ENCODE data around the gene RDH16. TPM values are rescaled to one million over a fixed set of nuclear protein-coding genes. Genes with fewer than 3 reads are reported as not detected.
"Not testable (repeated sequence)": the region's sequence is repeated elsewhere in the genome, so short reads cannot be mapped to it uniquely, and the experiment has no call there.

The RDH16 gene
- polyA plus RNA-seq, 3 donors, result 0.12 to 0.21 TPM; not detected in 1

DNA sequence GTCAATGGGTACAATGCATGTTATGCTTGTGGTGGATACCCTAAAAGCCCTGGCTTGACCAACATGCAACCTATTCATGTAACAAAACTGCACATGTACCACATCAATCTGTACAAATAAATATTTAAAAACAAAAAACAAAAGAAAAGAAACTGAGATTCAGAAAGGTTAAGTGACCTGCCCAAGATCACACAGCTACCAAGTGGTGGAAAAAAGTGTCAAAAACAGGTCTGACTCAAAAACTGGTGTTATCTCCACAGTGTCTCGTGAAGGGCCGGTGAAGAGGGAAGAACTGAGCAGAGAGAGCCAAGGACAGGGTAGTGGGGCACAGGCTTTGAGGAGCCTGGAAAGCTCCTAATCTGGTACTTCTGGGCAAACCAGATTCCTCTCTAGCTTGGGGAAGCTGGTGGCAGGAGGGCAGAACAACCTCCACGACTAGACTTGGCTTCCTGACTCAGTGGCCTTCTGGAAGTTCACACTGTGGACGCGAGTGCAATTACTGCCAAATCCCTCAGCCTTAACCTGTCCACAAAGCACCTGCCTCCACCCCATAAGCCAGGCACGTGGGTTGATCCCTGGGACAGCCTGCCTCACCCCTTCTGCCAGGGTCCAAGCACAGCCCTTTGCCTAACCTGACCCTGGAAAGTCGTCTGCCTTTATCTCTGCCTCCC is 33.4 kb upstream of the RDH16 start:
- no peak overlapping the region for H3K27ac ChIP-seq (ENCODE audit: low read depth, low read length)
- WGBS, 3 donors, result 33 to 49% (median 33%) methylated on average over 7 of the region's 7 CpGs

DNA sequence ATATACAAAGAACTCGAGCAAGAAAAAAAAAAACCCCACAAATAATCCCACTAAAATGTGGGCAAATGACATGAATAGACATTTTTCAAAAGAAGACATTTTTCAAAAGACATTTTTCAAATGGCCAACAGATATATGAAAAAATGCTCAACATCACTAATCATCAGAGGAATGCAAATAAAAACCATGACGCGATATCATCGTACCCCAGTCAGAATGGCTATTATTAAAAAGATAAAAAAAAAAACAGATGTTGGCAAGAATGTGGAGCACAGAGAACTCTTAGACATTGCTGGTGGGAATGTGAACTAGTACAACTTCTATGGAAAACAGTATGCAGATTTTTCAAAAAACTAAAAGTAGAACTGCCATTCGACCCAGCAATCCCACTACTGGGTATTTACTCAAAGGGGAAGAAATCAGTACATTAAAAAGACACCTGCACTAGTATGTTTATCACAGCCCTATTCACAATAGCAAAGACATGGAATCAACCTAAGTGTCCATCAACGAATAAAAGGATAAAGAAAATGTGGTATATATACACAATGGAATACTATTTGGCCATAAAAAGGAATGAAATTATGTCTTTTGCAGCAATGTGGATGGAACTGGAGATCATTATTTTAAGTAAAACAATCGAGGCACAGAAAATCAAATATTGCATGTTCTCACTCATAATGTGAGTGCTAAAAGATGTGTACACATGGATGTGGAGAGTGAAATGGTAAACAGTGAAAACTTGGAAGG is 32.6 kb upstream of the RDH16 start:
- no peak overlapping the region for H3K27ac ChIP-seq (ENCODE audit: low read depth, low read length)
- 71 to 79% (median 74%) methylated on average over 7 of the region's 7 CpGs for WGBS, 3 donors

DNA sequence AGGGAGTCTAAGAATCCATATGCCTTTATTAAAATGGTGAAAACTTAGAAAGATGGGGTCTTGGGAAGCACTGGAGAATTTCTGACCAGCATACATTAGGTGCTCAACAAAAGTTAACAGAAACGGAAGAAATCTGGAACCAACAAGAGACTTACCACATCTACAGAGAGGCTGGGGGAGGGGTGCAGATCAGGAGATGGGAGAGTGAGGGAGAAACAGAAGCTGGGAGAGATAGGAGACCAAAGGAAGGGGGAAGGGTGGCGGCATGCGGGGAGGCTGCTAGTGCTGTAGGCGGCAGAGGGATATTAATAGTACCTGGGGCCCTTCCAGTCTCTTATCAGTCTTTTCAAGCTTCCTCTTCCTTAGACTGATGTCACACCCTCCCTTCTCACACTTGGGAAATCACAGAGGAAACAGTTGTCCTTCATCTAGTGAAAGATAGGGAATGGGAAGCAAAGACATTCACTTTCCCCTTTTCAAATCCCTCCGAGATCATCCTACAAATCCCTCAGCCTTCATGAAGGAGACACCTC is 30.9 kb upstream of the RDH16 start:
- WGBS, 3 donors, result 22 to 56% (median 25%) methylated on average over 5 of the region's 5 CpGs

DNA sequence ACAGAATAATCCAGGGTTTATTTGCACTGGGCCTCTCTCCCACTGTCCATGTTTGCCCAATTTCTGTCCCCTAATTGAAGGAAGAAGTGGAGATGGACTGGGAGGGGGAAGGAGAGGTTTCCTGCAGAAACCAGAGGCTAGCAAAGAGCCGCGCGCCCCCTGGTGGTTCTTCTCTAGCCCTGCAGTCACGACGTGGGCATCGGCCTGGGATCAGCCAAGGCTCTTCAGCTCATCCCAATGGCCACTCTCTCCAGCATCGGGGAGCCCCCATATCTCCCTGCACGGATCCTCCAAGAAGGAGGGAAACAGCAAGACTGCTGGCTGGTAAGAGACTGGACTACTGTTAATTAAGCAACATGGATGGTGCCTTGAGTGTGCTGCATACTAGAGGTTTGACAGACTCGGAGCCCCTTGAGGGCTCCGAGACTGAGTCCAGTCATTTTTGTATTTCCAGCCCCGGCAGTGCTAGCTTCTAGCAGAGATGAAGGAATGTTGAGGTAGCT is 30.2 kb upstream of the RDH16 start:
- 23 to 27% (median 26%) methylated on average over 11 of the region's 11 CpGs for WGBS, 3 donors
- H3K27ac ChIP-seq (ENCODE audit: low read depth, low read length), result no peak overlapping the region

More for the DNA sequence above, 30.9 kb upstream of the RDH16 start:
- H3K27ac ChIP-seq (ENCODE audit: low read depth, low read length), result no peak overlapping the region

DNA sequence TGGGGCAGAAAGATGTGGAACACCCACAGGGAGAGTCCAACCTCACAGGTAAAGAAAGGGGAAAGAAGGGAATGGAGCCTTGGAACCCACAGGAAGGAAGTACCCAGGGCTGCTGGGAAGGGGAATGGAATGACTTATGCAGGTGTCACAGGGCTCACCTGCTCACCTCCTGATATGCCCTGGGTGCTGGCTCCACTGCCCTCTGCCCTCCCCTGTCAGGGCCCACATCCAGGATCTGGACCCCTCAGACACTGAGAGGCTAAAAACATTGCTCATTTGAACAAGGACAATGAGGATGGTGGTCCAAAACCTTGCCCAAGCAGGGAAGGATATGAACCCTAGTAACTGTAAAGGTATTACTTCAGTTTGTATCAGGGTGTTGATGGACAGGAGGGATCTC is 29.6 kb upstream of the RDH16 start:
- no peak overlapping the region for H3K27ac ChIP-seq (ENCODE audit: low read depth, low read length)

DNA sequence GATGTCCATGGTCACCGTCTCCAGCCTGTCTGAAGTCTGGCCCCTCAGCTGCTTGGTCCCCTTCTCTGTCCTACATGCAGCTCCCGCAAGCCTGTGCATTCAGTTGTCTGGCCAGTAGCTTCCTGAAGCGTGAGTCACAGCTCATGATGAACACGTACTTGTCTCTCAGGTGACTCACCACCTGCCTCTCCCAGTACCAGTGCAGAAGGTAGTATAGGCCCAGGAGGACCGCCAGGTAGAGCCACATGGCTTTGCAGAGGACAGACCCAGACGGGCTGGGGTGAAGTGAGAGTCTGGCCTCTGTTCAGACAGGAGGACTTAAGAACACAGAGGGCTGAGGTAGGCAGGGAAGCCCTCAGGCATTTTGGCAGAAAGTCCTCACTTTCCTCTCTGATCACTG is 28.3 kb upstream of the RDH16 start:
- WGBS, 3 donors, result 63 to 74% (median 72%) methylated on average over 4 to 5 of the region's 6 CpGs
- H3K27ac ChIP-seq (ENCODE audit: low read depth, low read length), result not testable (repeated sequence)

DNA sequence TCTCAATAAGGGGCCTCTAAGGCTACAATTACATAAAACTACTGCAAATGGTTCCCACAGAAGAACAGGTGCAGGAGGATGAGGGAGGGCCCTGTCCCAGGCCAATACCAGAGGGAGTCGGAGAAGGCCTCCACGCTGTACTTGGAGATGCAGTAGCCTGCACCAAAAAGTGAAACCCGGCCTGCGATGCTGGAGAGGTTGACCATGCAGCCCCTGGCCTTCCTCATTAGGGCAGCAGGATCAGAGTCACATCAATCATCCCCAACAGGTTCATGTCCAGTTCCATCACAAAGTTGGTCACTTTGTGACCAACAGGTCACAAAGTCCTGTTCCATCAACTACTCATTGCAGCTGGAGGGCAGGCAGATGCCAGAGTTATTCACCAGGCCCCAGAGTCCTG is 26.0 kb upstream of the RDH16 start:
- 70 to 82% (median 78%) methylated on average over 4 of the region's 4 CpGs for WGBS, 3 donors

DNA sequence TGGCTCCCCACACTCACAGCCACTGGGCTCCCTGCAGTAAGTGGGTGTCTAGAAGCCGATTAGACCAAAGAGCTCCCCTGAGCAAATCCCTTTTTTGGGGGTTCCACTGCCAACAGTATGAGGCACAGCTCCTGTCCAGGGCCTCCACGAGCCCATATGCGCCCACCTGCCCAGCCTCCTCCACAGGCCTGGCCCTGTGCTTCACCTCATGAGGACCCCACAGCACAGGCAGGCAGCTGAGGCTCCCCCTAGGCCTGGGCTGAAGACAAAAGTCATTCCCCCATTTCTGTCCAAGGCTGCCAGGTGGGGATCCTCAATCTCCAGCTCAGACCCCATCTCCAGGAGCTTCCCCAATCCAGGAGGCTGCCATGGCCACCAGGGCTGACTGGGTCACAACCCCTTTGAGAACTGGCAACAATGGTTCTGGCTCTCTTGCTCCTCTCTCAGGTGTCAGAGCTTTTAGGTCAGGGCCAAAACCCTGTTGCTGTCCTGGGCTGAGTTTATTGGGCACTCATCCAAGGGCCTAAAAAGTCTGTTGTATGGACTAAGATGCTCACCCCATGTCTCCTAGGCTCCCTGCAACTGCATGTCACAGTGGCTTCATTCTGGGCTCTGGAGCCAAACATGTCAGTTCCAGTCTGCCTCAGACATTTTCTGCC is 25.3 kb upstream of the RDH16 start:
- H3K27ac ChIP-seq (ENCODE audit: low read depth, low read length), result not testable (repeated sequence)
- WGBS, 3 donors, result 71 to 96% (median 94%) methylated on average over 2 to 3 of the region's 3 CpGs

More for the DNA sequence above, 26.0 kb upstream of the RDH16 start:
- no peak overlapping the region for H3K27ac ChIP-seq (ENCODE audit: low read depth, low read length)

DNA sequence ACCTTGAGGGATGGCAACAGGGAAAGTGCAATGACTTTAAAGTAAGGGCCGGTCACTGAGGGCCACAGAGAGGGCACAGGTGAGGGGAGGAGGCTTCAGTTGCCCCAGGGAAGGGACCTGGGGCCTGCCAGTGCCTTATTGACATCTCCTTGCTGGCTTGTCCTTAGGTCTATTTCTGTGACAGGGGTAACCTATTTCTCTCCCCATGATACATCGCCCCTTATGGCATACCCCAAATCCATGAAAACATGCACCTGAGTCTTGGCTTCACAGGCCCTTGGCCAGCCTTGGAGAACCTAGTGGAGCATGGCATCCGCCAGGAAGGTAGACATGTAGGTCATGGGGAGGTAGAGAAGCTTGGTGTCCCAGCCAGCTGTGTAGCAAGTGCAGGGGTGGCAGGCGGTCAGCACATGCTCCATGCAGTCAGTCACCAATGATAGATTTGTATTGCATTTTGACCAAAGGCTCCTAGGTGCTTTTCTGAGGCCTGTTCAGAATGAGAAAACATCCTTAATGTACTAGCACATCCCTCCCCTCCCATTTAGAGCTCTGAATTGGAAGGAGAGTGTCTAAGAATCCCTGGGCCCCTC is 23.6 kb upstream of the RDH16 start:
- no peak overlapping the region for H3K27ac ChIP-seq (ENCODE audit: low read depth, low read length)
- WGBS, 3 donors, result 96 to 99% (median 98%) methylated on average over 4 of the region's 4 CpGs

DNA sequence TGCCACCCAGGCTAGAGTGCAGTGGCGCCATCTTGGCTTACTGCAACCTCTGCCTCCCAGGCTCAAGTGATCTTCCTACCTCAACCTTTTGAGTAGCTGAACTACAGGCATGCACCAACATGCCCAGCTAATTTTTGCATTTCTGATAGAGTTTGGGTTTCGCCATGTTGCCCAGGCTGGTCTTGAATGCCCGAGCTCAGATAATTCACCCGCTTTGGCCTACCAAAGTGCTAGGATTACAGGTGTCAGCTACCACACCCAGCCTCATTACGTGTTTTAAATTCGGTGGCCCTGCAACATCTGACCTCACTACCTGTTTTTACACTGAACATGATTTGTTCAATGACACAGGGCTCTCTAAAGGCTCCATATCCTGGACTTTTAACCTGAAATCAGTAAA is 22.9 kb upstream of the RDH16 start:
- 95 to 97% (median 96%) methylated on average over 6 of the region's 6 CpGs for WGBS, 3 donors
- H3K27ac ChIP-seq (ENCODE audit: low read depth, low read length), result no peak overlapping the region

DNA sequence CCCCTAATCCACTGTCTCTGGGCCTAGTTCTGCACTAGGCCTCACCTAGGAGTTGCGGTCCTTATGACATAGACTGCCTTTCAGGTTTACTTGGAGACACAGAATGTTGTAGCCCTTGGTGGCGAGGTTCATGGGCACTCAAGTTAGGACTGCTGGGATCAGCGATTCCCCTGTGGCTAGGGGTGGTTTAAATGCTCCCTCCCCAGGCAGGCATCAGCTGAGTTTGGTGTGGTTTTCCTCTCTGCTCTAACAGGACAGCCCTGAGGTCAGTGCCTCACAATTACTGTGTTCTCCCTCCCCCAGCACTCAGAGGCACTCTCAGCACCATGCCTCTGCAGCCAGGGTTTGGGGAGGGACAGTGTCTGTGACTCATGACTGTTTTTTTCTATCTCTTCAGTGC is 22.2 kb upstream of the RDH16 start:
- H3K27ac ChIP-seq (ENCODE audit: low read depth, low read length), result no peak overlapping the region

DNA sequence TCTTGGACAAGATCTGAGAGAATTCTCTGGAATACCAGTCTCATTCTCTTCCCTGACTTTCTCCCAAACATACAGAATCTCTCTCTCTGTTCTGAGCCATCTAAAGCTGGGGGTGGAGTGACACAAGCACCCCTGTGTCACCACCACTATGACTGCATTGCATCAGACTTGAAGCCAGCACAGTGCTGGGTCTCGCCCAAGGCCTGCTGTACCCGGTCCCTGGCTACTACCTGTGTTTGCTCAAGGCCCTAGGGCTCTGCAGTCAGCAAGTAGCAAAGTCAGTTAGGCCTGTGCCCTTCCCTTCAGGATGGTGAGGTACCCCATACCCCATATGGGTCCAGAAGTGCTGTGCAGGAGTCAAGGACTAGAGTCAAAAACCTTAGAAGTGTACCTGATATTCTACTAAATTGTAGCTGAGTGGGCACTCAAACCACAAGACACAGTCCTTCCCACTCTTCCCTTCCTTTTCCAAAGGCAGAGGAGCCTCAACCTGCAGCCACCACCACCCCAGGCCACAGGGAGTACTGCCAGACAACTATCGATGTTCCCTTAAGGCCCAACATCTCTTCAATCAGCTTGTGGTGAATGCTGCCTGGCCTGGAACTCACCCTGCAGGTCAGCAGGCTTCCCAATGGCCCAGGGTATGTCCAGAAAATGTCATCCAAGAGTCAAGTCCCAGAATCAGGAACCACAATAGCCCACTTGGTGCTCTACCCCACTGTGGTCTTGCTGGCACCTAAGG is 21.2 kb upstream of the RDH16 start:
- WGBS, 3 donors, result 79 to 80% (median 80%) methylated on average over 3 of the region's 3 CpGs
- no peak overlapping the region for H3K27ac ChIP-seq (ENCODE audit: low read depth, low read length)

More for the DNA sequence above, 22.2 kb upstream of the RDH16 start:
- WGBS, 3 donors, result 93 to 100% (median 96%) methylated on average over 3 of the region's 3 CpGs

DNA sequence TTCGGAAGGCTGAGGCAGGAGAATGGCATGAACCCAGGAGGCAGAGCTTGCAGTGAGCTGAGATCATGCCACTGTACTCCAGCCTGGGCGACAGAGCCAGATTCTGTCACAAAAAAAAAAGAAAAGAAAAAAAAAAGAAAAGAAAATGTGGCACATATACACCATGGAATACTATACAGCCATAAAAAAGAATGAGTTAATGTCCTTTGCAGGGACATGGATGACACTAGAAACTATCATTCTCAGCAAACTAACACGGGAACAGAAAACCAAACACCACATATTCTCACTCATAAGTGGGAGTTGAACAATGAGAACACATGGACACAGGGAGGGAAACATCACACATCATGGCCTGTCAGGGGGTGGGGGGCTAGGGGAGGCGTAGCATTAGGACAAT is 20.0 kb upstream of the RDH16 start:
- H3K27ac ChIP-seq (ENCODE audit: low read depth, low read length), result not testable (repeated sequence)
- WGBS, 3 donors, result 75 to 90% (median 85%) methylated on average over 3 to 4 of the region's 4 CpGs

DNA sequence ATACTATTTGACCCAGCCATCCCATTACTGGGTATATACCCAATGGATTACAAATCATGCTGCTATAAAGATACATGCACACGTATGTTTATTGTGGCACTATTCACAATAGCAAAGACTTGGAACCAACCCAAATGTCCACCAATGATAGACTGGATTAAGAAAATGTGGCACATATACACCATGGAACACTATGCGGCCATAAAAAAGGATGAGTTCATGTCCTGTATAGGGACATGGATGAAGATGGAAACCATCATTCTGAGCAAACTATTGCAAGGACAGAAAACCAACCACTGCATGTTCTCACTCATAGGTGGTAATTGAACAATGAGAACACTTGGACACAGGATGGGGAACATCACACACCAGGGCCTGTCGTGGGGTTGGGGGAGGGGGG is 16.8 kb upstream of the RDH16 start:
- WGBS, 3 donors, result 77 to 89% (median 82%) methylated on average over 3 of the region's 3 CpGs
- not testable (repeated sequence) for H3K27ac ChIP-seq (ENCODE audit: low read depth, low read length)

DNA sequence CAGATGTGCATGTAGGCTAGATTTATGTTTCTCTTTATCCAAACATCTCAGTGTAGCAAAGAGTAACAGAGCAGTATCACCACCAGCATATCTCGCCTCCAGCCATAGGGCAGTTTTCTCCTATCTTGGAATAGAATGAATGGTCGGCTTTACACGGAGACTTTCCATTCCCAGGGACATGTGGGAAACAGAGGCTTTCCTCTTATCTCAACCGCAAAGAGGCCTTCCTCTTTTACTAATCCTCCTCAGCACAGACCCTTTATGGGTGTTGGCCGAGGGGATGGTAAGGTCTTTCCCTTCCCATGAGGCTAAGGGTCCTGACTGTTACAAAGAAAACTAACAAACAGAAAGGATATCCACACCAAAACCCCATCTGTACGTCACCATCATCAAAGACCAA is 11.5 kb upstream of the RDH16 start:
- 64 to 84% (median 71%) methylated on average over 6 of the region's 6 CpGs for WGBS, 3 donors
- not testable (repeated sequence) for H3K27ac ChIP-seq (ENCODE audit: low read depth, low read length)

DNA sequence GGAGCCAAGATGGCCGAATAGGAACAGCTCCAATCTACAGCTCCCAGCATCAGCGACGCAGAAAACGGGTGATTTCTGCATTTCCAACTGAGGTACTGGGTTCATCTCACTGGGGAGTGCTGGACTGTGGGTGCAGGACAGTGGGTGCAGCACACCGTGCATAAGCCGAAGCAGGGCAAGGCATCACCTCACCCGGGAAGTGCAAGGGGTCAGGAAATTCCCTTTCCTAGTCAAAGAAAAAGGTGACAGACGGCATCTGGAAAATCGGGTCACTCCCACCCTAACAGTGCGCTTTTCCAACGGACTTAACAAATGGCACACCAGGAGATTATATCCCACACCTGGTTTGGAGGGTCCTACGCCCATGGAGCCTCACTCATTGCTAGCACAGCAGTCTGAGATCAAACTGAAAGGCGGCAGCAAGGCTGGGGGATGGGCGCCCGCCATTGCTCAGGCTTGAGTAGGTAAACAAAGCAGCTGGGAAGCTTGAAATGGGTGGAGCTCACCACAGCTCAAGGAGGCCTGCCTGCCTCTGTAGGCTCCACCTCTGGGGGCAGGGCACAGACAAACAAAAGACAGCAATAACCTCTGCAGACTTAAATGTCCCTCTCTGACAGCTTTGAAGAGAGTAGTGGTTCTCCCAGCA is 8.7 kb upstream of the RDH16 start:
- H3K27ac ChIP-seq (ENCODE audit: low read depth, low read length), result not testable (repeated sequence)
- 86 to 96% (median 95%) methylated on average over 15 of the region's 15 CpGs for WGBS, 3 donors

DNA sequence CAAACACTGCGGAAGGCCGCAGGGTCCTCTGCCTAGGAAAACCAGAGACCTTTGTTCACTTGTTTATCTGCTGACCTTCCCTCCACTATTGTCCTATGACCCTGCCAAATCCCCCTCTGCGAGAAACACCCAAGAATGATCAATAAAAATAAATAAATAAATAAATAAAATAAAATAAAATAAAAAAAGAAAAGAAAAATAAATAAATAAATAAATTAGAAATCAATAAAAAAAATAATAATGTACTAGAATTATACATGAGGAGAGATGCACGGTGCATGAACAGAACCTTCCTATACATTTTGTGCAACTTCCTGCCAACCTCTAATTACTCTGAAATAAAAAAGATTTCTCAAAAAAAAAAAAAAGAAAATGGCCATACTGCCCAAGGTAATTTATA is 7.7 kb upstream of the RDH16 start:
- H3K27ac ChIP-seq (ENCODE audit: low read depth, low read length), result not testable (repeated sequence)
- 90 to 99% (median 94%) methylated on average over 3 to 4 of the region's 4 CpGs for WGBS, 3 donors

DNA sequence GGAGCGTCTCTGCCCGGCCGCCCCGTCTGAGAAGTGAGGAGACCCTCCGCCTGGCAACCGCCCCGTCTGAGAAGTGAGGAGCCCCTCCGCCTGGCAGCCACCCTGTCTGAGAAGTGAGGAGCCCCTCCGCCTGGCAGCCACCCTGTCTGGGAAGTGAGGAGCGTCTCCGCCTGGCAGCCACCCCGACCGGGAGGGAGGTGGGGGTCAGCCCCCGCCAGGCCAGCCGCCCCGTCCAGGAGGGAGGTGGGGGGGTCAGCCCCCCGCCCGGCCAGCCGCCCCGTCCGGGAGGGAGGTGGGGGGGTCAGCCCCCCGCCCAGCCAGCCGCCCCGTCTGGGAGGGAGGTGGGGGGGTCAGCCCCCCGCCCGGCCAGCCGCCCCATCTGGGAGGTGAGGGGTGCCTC is 6.1 kb upstream of the RDH16 start:
- not testable (repeated sequence) for H3K27ac ChIP-seq (ENCODE audit: low read depth, low read length)
- WGBS, 3 donors, result 96 to 100% methylated on average over 8 to 19 of the region's 27 CpGs; no CpG with 5 or more reads in 1 of the 3 donors

Measured in adipose tissue (tissue), 3 donors.